ENCODE results near the gene PCDHA5.

DNA sequence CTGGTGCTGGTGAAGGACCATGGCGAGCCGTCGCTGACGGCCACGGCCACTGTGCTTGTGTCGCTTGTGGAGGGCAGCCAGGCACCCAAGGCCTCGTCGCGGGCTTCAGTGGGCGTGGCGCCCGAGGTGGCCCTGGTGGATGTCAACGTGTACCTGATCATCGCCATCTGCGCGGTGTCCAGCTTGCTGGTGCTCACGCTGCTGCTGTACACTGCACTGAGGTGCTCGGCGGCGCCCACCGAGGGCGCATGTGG, 36.5 kb downstream of the PCDHA5 start:
- TF ChIP-seq, protein P1, sequence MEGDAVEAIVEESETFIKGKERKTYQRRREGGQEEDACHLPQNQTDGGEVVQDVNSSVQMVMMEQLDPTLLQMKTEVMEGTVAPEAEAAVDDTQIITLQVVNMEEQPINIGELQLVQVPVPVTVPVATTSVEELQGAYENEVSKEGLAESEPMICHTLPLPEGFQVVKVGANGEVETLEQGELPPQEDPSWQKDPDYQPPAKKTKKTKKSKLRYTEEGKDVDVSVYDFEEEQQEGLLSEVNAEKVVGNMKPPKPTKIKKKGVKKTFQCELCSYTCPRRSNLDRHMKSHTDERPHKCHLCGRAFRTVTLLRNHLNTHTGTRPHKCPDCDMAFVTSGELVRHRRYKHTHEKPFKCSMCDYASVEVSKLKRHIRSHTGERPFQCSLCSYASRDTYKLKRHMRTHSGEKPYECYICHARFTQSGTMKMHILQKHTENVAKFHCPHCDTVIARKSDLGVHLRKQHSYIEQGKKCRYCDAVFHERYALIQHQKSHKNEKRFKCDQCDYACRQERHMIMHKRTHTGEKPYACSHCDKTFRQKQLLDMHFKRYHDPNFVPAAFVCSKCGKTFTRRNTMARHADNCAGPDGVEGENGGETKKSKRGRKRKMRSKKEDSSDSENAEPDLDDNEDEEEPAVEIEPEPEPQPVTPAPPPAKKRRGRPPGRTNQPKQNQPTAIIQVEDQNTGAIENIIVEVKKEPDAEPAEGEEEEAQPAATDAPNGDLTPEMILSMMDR (IDR thresholded peaks at IDR 0.05; ENCODE audit: poor library complexity): no peak
- TF ChIP-seq EZH2phosphoT487 (IDR thresholded peaks at IDR 0.05; ENCODE audit: low read depth, severe bottlenecking, unreplicated experiment) (no peak), EZH2 (IDR thresholded peaks at IDR 0.05; ENCODE audit: borderline replicate concordance) (no peak)

Measured in hepatocyte (in vitro differentiated cells).